GM18907 (cell line): Measurements from ENCODE around the gene EEPD1.
"Not testable (repeated sequence)": the region's sequence is repeated elsewhere in the genome, so short reads cannot be mapped to it uniquely, and the experiment has no call there.

Source experiments
- ATAC-seq: cut with Tn5 transposase; IDR thresholded peaks from one replicate; pipeline ENCODE4 v1.9.1; 2021; ENCODE audit warnings: mild to moderate bottlenecking, moderate library complexity; ENCODE audit not compliant: unreplicated experiment

EEPD1 gene

DNA sequence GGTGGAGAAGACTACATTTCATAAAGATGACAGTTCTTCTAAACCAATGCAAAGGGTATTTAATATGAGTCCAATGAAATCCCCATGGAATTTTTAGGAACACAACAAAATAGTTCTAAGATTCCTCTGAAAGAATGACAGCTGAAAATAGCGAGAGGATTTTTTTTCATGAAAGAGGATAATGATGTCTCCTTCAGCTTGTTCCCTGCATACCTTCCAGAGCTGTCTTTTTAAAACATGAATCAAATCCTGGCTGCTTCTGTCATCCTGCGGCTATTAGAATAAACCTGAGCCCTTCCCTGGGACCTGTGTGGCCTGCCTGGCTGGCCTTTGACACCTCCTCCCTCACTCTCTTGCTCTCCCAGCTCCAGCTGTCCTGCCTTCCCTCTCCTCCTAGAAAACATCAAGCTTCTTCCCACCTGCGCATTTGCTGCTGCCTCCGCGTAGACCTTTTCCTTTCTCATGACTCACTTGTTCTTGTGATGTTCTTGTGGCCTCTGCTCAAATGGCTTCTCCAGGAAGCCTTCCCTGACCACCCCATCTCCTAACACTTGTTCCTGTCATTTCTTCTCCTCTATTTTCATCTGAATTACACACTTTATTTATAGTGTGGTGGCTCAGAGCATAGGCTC, 57.4 kb downstream of the EEPD1 start:
- no peak for ATAC-seq

- no peak for ATAC-seq
Measured at GRCh38 chr7:36214608-36215456, 61.8 kb downstream of the EEPD1 start.

DNA sequence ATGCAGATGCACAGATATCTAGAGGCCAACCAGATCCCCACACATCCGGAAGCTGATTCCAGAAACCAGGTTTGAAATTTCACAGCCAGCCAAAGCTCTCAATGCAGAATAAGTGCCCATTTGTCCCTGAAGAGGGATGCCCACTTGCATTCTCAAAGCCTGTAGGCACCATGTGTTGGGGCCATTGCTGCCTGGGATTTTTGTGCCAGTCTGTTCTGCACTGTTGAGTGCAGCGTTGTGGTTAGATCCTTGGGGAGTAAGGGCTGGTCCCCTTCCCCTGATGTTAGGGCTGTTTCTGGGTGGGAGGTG, 62.4 kb downstream of the EEPD1 start:
- ATAC-seq = no peak

DNA sequence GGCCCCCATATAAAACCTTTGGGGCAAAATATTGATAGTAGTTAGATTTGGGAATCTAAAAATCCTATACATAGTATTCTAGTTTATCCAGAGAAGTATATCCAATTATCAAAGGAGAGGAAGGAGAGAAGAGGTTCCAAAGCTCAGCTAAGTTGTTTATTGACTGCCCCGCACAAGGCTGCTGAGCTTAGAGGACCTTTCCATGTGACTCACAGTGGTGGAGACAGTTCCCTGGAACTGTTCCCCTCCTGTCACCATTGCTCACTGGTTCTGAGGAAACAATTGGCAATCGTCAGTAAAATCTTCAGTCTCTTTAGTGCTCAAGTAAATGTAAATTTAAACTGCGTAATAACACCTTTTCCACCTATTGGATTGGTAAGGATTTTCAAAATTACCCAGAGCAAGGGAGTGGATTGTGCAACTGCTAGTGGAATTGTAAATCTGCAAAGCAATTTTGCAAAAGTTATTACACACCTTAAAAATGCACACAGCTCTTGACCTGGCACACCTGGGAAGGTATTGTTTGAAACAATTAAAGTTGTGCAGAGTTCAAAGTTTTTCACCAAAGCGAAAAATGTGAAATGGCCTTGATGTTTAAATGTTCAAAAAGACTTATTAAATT, 63.1 kb downstream of the EEPD1 start:
- no peak for ATAC-seq

- ATAC-seq = no peak
Measured at GRCh38 chr7:36217211-36217960, 64.3 kb downstream of the EEPD1 start.

DNA sequence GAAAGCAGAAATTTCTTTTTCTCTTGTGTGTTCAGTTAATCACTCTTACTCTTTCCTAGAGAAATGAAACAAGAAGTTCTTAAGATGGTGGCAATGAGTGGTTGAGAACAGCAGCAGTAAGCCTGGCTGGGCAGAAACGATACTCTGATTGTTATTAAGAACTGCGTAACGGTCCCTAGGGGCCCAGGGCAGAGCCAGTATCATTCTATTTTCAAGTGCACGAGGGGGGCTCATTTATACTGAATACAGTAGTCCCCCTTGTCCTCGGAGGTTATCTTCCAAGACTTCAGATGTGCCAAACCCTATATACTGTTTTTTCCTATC, 64.9 kb downstream of the EEPD1 start:
- no peak for ATAC-seq

GRCh38 chr7:36219429-36219828, 66.4 kb downstream of the EEPD1 start:
- ATAC-seq = no peak

- no peak for ATAC-seq
Measured at GRCh38 chr7:36223851-36224250, 70.8 kb downstream of the EEPD1 start.

GRCh38 chr7:36224934-36225858, 72.1 kb downstream of the EEPD1 start:
- ATAC-seq = no peak

- ATAC-seq = no peak
Measured at GRCh38 chr7:36226151-36226550, 73.1 kb downstream of the EEPD1 start.

DNA sequence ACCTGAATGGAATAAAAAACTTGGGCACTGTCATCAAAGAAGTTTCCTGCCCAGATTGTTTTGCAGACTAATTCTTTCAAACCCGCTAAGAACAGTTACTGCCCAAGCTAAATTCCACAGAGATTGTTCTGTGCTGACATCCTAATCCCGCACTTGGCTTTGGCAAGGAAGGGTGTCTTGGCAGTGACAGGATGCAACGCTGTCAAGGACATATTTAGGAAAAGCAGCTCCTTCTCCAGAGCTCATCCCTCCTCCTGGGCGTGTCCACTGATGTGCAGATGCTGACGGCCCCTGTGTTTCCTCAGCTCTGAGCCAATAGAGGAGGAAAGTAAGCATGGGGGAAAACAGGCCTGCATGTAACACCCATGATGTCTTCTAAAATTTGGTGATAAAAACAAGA, 74.2 kb downstream of the EEPD1 start:
- ATAC-seq = no peak

GRCh38 chr7:36228039-36228438, 75.0 kb downstream of the EEPD1 start:
- ATAC-seq = no peak

GRCh38 chr7:36231406-36231805, 78.4 kb downstream of the EEPD1 start:
- ATAC-seq = no peak

GRCh38 chr7:36232555-36232954, 79.5 kb downstream of the EEPD1 start:
- ATAC-seq = no peak

- ATAC-seq = no peak
Measured at GRCh38 chr7:36232971-36233550, 80.0 kb downstream of the EEPD1 start.

- no peak for ATAC-seq
Measured at GRCh38 chr7:36236073-36236472, 83.0 kb downstream of the EEPD1 start.

DNA sequence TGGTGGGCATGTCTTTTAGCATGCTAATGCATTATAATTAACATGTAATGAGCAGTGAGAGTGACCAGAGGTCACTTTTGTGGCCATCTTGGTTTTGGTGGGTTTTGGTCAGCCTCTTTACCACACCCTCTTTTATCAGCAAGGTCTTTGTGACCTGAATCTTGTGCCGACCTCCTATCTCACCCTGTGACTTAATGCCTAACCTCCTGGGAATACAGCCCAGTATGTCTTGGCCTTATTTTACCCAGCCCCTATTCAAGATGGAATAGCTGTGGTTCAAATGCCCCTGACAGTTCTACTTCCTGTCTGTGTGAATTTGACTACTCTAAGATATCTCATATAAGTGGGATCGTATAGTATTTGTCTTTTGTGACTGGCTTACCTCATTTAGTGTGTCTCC, 85.1 kb downstream of the EEPD1 start:
- ATAC-seq = no peak

DNA sequence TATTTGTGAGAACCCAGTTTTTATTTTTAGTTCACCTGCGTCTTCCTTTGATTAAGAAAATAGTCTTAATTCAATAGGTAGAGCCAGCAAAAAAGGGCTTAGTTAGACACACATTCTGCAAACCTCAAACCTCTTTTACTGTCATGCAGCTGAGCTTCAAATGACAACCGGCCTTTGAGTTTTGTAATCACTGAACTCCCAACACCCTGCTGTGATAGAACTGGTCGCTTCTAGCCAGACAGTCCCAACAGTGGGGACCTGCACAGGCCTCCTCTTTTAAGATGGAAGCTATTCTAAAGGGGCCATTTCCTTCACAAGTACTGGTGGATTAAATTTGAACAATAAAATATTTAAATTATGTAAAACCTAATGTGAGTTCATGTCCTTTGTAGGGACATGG, 90.3 kb downstream of the EEPD1 start:
- not testable (repeated sequence) for ATAC-seq

- ATAC-seq = not testable (repeated sequence)
Measured at GRCh38 chr7:36244001-36244400, 90.9 kb downstream of the EEPD1 start.

GRCh38 chr7:36244429-36244828, 91.4 kb downstream of the EEPD1 start:
- no peak for ATAC-seq
